ENCODE results near the gene RUNDC3A.

DNA sequence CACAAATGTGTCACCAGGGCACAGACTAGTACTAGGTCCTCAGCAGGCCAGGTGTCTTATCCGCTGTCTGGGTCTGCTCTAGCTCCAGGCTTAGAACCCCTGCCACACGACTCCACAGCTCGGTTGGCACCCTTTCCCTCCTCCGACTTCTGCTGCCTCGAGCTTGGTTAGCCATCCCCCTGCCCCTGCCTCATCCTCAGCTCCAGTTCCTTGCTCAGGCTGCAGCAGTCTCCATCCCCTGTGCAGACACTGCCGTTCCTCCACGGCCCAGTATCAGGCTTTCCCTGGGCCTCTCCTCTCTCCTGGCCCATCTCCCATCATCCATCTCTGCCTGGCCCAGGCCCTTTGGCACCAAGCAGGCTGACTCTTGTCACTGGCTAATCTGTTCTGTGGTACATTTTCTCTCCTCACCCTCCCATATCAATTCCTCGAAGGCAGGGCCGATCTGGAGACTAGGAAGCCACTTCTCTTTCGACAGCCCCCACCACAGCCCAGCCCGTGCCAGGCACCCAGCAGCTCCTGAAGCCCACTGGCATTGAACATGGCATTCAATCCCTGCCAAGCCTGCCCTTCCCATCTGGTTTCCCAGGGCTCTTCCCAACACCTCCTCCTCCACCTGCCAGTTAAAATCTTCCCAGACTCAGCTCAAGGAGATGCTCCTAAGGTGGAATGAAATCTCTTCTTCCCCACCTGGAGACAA lies 35.3 kb downstream of the RUNDC3A start:
- TF ChIP-seq, protein P1, sequence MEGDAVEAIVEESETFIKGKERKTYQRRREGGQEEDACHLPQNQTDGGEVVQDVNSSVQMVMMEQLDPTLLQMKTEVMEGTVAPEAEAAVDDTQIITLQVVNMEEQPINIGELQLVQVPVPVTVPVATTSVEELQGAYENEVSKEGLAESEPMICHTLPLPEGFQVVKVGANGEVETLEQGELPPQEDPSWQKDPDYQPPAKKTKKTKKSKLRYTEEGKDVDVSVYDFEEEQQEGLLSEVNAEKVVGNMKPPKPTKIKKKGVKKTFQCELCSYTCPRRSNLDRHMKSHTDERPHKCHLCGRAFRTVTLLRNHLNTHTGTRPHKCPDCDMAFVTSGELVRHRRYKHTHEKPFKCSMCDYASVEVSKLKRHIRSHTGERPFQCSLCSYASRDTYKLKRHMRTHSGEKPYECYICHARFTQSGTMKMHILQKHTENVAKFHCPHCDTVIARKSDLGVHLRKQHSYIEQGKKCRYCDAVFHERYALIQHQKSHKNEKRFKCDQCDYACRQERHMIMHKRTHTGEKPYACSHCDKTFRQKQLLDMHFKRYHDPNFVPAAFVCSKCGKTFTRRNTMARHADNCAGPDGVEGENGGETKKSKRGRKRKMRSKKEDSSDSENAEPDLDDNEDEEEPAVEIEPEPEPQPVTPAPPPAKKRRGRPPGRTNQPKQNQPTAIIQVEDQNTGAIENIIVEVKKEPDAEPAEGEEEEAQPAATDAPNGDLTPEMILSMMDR (optimal IDR thresholded peaks at IDR 0.05 in 1 of 3, IDR thresholded peaks at IDR 0.05 in 1 of 3, conservative IDR thresholded peaks at IDR 0.05 in 1 of 3; ENCODE audit: extremely low read depth in 1 of 3, insufficient read depth in 2 of 3, low read length in 3 of 3): no peak
- TF ChIP-seq EZH2 (IDR thresholded peaks at IDR 0.05; ENCODE audit: low read length): no peak
